ENCODE results near the gene MYMX. TPM values are rescaled to one million over a fixed set of nuclear protein-coding genes. Genes with fewer than 3 reads are reported as not detected.
"Not testable (repeated sequence)": the region's sequence is repeated elsewhere in the genome, so short reads cannot be mapped to it uniquely, and the experiment has no call there.

Gene MYMX
- total RNA-seq, 1 donor from 2014 or later: not detected

DNA sequence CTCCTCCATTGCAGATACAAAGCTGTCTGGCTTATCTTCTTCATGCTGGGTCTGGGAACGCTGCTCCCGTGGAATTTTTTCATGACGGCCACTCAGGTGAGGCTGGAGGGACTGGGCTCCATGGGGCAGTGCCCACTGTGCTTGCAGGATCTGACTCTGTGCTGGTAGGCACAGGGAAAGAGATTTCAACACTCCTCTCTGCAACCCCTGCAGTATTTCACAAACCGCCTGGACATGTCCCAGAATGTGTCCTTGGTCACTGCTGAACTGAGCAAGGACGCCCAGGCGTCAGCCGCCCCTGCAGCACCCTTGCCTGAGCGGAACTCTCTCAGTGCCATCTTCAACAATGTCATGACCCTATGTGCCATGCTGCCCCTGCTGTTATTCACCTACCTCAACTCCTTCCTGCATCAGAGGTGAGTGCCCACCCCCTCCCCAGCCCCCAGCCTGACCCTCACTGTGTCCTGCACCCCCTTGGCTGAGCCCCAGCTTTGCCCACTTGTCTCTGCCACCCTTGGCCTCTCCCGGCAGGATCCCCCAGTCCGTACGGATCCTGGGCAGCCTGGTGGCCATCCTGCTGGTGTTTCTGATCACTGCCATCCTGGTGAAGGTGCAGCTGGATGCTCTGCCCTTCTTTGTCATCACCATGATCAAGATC is 12.8 kb downstream of the MYMX start:
- Histone ChIP-seq H3K36me3 (ENCODE audit: control insufficient read depth, insufficient read depth, low read length) (peaks cover 1% of the 10 kb centered on the region), H3K4me3 (ENCODE audit: low read depth, low read length) (no peak overlapping the region), H3K27me3 (ENCODE audit: control insufficient read depth, insufficient read depth, low read length) (no peaks in the 10 kb centered on the region)
- DNase-seq (ENCODE audit: low read depth): no peak
- TF ChIP-seq, protein P1, sequence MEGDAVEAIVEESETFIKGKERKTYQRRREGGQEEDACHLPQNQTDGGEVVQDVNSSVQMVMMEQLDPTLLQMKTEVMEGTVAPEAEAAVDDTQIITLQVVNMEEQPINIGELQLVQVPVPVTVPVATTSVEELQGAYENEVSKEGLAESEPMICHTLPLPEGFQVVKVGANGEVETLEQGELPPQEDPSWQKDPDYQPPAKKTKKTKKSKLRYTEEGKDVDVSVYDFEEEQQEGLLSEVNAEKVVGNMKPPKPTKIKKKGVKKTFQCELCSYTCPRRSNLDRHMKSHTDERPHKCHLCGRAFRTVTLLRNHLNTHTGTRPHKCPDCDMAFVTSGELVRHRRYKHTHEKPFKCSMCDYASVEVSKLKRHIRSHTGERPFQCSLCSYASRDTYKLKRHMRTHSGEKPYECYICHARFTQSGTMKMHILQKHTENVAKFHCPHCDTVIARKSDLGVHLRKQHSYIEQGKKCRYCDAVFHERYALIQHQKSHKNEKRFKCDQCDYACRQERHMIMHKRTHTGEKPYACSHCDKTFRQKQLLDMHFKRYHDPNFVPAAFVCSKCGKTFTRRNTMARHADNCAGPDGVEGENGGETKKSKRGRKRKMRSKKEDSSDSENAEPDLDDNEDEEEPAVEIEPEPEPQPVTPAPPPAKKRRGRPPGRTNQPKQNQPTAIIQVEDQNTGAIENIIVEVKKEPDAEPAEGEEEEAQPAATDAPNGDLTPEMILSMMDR (IDR thresholded peaks at IDR 0.05; ENCODE audit: insufficient read depth, low read length, poor library complexity, severe bottlenecking): no peak

DNA sequence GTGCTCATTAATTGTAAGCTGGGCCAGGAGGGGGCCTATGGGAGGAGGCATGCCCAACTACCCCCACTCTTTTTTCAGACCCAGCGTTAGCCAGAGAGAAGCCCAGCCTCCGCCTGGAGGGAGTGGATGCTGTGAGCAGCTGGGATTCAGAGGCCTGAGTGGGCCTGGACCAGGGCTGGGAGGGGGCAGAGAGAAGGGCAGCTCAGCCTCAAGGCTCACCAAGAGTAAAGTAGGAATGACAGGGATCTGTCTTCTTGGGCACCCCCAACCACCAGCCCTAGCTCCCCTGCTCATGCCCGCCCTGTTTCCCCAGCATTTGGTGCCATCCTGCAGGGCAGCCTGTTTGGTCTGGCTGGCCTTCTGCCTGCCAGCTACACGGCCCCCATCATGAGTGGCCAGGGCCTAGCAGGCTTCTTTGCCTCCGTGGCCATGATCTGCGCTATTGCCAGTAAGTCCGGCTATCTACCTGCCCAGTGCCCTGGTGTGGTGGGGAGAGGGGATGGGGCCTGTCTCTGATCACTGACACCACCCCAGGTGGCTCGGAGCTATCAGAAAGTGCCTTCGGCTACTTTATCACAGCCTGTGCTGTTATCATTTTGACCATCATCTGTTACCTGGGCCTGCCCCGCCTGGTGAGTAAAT is 13.4 kb downstream of the MYMX start:
- H3K4me3 ChIP-seq (ENCODE audit: low read depth, low read length): no peak overlapping the region
- H3K27me3 ChIP-seq (ENCODE audit: control insufficient read depth, insufficient read depth, low read length): no peaks in the 10 kb centered on the region
- peaks cover 1% of the 10 kb centered on the region for H3K36me3 ChIP-seq (ENCODE audit: control insufficient read depth, insufficient read depth, low read length)
- TF ChIP-seq, protein P1 (IDR thresholded peaks at IDR 0.05; ENCODE audit: insufficient read depth, low read length, poor library complexity, severe bottlenecking): no peak
- no peak for DNase-seq (ENCODE audit: low read depth)

DNA sequence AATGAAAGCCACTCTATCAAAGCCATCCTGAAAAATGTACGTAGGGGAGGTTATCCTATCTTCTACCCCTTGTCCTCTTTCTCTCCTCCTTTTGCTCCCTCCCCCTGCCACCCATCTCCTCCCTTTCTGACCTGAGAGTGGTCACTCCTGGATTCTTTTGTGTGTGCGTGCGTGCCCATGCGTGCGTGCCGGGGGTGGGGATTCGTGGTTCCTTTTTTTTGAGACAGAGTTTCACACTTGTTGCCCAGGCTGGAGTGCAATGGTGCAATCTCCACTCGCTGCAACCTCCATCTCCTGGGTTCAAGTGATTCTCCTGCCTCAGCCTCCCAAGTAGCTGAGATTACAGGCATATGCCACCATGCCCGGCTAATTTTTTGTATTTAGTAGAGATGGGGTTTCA is 14.7 kb downstream of the MYMX start:
- not testable (repeated sequence) for DNase-seq (ENCODE audit: low read depth); H3K36me3 ChIP-seq (ENCODE audit: control insufficient read depth, insufficient read depth, low read length); H3K27me3 ChIP-seq (ENCODE audit: control insufficient read depth, insufficient read depth, low read length); H3K4me3 ChIP-seq (ENCODE audit: low read depth, low read length)

DNA sequence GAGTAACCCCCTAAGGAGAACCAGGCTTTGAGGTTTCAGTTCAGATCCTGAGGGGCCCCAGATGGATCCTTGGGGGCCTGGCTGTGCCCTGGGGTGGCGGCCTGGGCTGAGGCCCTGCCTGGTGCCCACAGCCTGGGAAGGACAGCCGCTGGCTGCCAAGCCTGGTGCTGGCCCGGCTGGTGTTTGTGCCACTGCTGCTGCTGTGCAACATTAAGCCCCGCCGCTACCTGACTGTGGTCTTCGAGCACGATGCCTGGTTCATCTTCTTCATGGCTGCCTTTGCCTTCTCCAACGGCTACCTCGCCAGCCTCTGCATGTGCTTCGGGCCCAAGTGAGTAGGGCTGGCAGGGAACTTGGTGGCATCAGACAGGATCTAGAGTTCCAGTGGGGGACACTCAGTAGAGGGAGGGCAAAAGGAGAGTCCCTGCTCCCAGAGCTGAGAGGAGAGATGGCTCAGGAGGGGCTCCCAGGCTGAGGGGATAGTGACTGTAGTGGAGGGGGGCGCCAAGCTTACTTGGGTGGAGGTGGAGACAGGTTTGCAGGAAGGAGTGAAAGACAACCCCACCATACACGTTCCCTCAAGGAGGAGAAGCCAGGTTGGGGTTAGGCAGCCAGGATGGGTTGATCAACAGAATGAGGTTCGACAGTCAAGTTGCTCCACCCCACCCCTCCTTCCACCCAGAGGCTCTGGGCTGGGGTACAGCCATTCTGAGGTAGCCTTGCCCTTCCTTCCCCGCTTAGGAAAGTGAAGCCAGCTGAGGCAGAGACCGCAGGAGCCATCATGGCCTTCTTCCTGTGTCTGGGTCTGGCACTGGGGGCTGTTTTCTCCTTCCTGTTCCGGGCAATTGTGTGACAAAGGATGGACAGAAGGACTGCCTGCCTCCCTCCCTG is 16.2 kb downstream of the MYMX start:
- Histone ChIP-seq H3K27me3 (ENCODE audit: control insufficient read depth, insufficient read depth, low read length) (no peaks in the 10 kb centered on the region), H3K36me3 (ENCODE audit: control insufficient read depth, insufficient read depth, low read length) (peaks cover 1% of the 10 kb centered on the region), H3K4me3 (ENCODE audit: low read depth, low read length) (no peak overlapping the region)
- DNase-seq (ENCODE audit: low read depth): no peak
- TF ChIP-seq, protein P1 (IDR thresholded peaks at IDR 0.05; ENCODE audit: insufficient read depth, low read length, poor library complexity, severe bottlenecking): no peak

DNA sequence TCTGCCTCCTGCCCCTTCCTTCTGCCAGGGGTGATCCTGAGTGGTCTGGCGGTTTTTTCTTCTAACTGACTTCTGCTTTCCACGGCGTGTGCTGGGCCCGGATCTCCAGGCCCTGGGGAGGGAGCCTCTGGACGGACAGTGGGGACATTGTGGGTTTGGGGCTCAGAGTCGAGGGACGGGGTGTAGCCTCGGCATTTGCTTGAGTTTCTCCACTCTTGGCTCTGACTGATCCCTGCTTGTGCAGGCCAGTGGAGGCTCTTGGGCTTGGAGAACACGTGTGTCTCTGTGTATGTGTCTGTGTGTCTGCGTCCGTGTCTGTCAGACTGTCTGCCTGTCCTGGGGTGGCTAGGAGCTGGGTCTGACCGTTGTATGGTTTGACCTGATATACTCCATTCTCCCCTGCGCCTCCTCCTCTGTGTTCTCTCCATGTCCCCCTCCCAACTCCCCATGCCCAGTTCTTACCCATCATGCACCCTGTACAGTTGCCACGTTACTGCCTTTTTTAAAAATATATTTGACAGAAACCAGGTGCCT is 16.9 kb downstream of the MYMX start:
- DNase-seq (ENCODE audit: low read depth): no peak
- TF ChIP-seq, protein P1 (IDR thresholded peaks at IDR 0.05; ENCODE audit: insufficient read depth, low read length, poor library complexity, severe bottlenecking): no peak
- no peaks in the 10 kb centered on the region for H3K27me3 ChIP-seq (ENCODE audit: control insufficient read depth, insufficient read depth, low read length)
- H3K36me3 ChIP-seq (ENCODE audit: control insufficient read depth, insufficient read depth, low read length): peaks cover 1% of the 10 kb centered on the region
- no peak overlapping the region for H3K4me3 ChIP-seq (ENCODE audit: low read depth, low read length)
